ENCODE results near the gene TNIK. TPM values are rescaled to one million over a fixed set of nuclear protein-coding genes. Genes with fewer than 3 reads are reported as not detected.

Gene TNIK
- total and polyA plus RNA-seq, 2 of the 4 experiments (the other 2 are of a cell fraction), result 3.4 to 6.3 TPM

DNA sequence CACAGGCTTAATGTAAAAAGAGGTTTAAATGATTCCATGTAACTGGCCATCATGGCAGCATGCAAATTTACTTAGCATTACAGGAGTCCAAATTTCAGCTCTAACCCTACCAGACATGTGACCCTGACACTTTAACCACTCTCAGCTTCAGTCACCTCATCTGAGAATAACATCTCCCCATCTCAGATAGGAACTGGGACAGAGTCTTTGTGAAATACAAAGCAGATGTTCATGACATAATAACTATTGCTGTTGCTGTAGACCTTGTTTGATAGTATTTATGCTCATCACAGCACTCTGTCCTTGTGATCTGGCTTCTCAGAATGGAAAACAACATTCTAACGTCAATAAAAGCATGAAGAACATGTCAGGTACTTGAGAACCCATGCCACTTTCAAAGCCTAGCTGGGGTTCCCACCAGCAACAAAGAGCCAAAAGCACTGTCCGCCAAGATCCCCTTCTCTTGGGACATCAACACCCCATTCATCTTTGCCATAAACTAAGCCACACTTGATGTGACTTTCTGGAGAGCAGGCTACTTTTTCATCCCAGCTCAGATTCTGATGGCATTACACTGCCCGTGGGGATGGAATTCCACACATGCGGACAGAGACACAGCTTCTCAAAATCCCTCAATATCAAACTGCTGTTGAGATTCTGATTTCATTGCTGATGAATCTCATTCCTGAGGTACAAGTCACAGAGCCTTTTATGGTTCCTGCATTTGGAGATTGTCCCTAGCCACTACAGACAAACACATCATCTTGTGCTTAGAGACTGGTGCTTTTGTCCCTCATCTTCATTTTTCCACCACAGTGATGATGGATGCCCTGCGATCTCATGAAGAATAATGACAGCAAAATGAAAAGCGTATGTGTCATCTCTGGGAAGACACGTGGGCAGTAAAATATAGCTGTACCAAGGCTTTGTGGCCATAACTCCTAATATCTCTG lies 202.7 kb downstream of the TNIK start:
- in situ Hi-C loops (cut with MboI; ENCODE audit: low sequenced_read_pairs), result no loop called here
- ChIA-PET CTCF (interaction anchor here (0.8 kb wide), 1 partner anchor 203 kb away, joined by 6 read pairs; the partner anchor contains the start of gene TNIK), POLR2A (ENCODE audit: unreplicated experiment) (no interaction called here)
- no peaks in the 10 kb centered on the region for H3K9me3 ChIP-seq (ENCODE audit: control insufficient read depth, insufficient read depth, low read length)
- no peaks in the 10 kb centered on the region; a peak in 1 of 4 replicates for H3K79me1 ChIP-seq (ENCODE audit: low read depth in 1 of 2, low read length in 2 of 2)
- dilution Hi-C loops (cut with HindIII; ENCODE audit: low sequenced_read_pairs, unreplicated experiment), result no loop called here
- H2AK9ac ChIP-seq (replicated peaks; ENCODE audit: low read depth, low read length, poor library complexity), result no peak overlapping the region
- H2BK5ac ChIP-seq (ENCODE audit: low read depth, low read length, poor library complexity, severe bottlenecking), result no peak overlapping the region
- no peaks in the 10 kb centered on the region; the same call in 1 of the 2 replicates for H3K27me3 ChIP-seq (ENCODE audit: control insufficient read depth, insufficient read depth, low read length)
- no peaks in the 10 kb centered on the region for H3K9me1 ChIP-seq (ENCODE audit: insufficient read depth, low read length)
- intact Hi-C loops (cut with micrococcal nuclease), result loop anchor here (5.0 kb wide), 1 partner anchor 45 kb away; no protein-coding TSS in a partner anchor
- H4K91ac ChIP-seq (ENCODE audit: insufficient read depth, low read depth, low read length), result no peak overlapping the region
- no peak for TF ChIP-seq USF2 (IDR thresholded peaks at IDR 0.05; ENCODE audit: low read depth, low read length)
- H4K5ac ChIP-seq (ENCODE audit: low read depth, low read length), result no peak overlapping the region
- H4K20me1 ChIP-seq (ENCODE audit: insufficient read depth, low read length), result no peaks in the 10 kb centered on the region
- no peak overlapping the region for H3K9ac ChIP-seq (ENCODE audit: low read depth, low read length)
- H4K8ac ChIP-seq (ENCODE audit: low read depth in 2 of 2, low read length in 2 of 2), result no peak overlapping the region
- no peak overlapping the region for H3K27ac ChIP-seq (ENCODE audit: insufficient read depth, low read length)
- H3K4me3 ChIP-seq (ENCODE audit: insufficient read depth, low read depth, low read length), result no peak overlapping the region
- H3K18ac ChIP-seq (ENCODE audit: low read depth, low read length), result peak overlapping the region; percentile 6; the same call in 1 of the 2 replicates
- H3K23ac ChIP-seq (ENCODE audit: low read depth, low read length), result peak overlapping the region; percentile 15; the same call in 1 of the 2 replicates
- H2BK120ac ChIP-seq (ENCODE audit: low read depth, low read length), result 0 out of 2 replicates have a peak overlapping the region, but pooled peaks have one; percentile 2
- 0 out of 3 replicates have a peak overlapping the region, but pooled peaks have one; percentile 5 for H2BK15ac ChIP-seq (ENCODE audit: low read depth, low read length)
- peak overlapping the region; percentile 22; the same call in 1 of the 2 replicates for H3K4ac ChIP-seq (ENCODE audit: low read depth, low read length)
- H2AFZ ChIP-seq (replicated peaks; ENCODE audit: low read length, poor library complexity), result no peak overlapping the region
- DNase-seq (peak; percentile 65), ATAC-seq (ENCODE audit: low read depth) (peak; percentile 85)
- no peak overlapping the region for H3K56ac ChIP-seq (ENCODE audit: extremely low read depth, insufficient read depth, low read length)
- H3K36me3 ChIP-seq (ENCODE audit: control insufficient read depth, insufficient read depth, low read length), result no peaks in the 10 kb centered on the region
- no peak overlapping the region for H3K4me2 ChIP-seq (ENCODE audit: low read depth, low read length)
- H2AK5ac ChIP-seq (ENCODE audit: low read depth, low read length), result peak overlapping the region; percentile 39; the same call in 1 of the 2 replicates
- 93% methylated on average over 2 of the region's 7 CpGs; no CpG with 5 or more reads in 1 of the 2 experiments for WGBS, 2 experiments (ENCODE audit: extremely low coverage in 2 of 2, insufficient read length in 1 of 2)
- BruUV-seq (replicated peaks), result no TSS peak
- H2BK20ac ChIP-seq (ENCODE audit: low read depth, low read length), result no peak overlapping the region
- H3K14ac ChIP-seq (replicated peaks; ENCODE audit: low read depth, low read length), result peak overlapping the region; percentile 8; the same call in 1 of the 2 replicates
- H3K4me1 ChIP-seq (ENCODE audit: control insufficient read depth, insufficient read depth, low read length), result peaks cover 6% of the 10 kb centered on the region

Measured in IMR-90 (cell line).